NCI-H1092 (cell line): Measurements from ENCODE around the gene DGCR8.
A peak's percentile ranks its signal among the peaks of the same experiment; 100 is the strongest.

Source experiments
- DNase-seq: peaks from one replicate; lab custom pipeline; 2025; lab: John Stamatoyannopoulos, UW

DGCR8 gene

GRCh38 chr22:20079745-20080444, at the start of gene DGCR8:
TSS of gene DGCR8 (plus strand) at chr22:20080241. CDS start at chr22:20085964, 5,723 bp downstream.
- peak; percentile 92 for DNase-seq

- DNase-seq: no peak
Observed at GRCh38 chr22:20031732-20032406, 48.2 kb upstream of the DGCR8 start.

GRCh38 chr22:20032407-20032991, 47.5 kb upstream of the DGCR8 start:
- DNase-seq: no peak

GRCh38 chr22:20033045-20033706, 46.9 kb upstream of the DGCR8 start:
- DNase-seq: no peak

GRCh38 chr22:20034143-20034542, 45.9 kb upstream of the DGCR8 start:
- DNase-seq: no peak

- no peak for DNase-seq
Observed at GRCh38 chr22:20035375-20036083, 44.5 kb upstream of the DGCR8 start.

- no peak for DNase-seq
Observed at GRCh38 chr22:20036084-20036482, 44.0 kb upstream of the DGCR8 start.

- no peak for DNase-seq
Observed at GRCh38 chr22:20036535-20037392, 43.3 kb upstream of the DGCR8 start.

GRCh38 chr22:20037419-20037818, 42.6 kb upstream of the DGCR8 start:
- no peak for DNase-seq

GRCh38 chr22:20038574-20038973, 41.5 kb upstream of the DGCR8 start:
- no peak for DNase-seq

GRCh38 chr22:20039683-20040325, 40.2 kb upstream of the DGCR8 start:
- no peak for DNase-seq

- DNase-seq: no peak
Observed at GRCh38 chr22:20040327-20041200, 39.5 kb upstream of the DGCR8 start.

- DNase-seq: no peak
Observed at GRCh38 chr22:20043057-20043996, 36.7 kb upstream of the DGCR8 start.

GRCh38 chr22:20043997-20044342, 36.1 kb upstream of the DGCR8 start:
- DNase-seq: no peak

GRCh38 chr22:20044495-20045151, 35.4 kb upstream of the DGCR8 start:
- no peak for DNase-seq

GRCh38 chr22:20046730-20047129, 33.3 kb upstream of the DGCR8 start:
- DNase-seq: no peak

GRCh38 chr22:20051927-20052308, 28.1 kb upstream of the DGCR8 start:
- no peak for DNase-seq
